SK-N-SH treated with all-trans-retinoic acid at 6 μM for 48 hours (cell line): ENCODE data around the gene CNIH2.

ENCODE experiments used
- ATAC-seq: fragments of 200-7000 bp; cut with Tn5 transposase; 3 replicates; pipeline ENCODE4 v1.9.1; 2020; ENCODE audit warnings: mild to moderate bottlenecking, moderate library complexity
- BACH2 ChIP-seq: fragments of 250-450 bp; sonication (Bioruptor Pico); IDR thresholded peaks from 2 replicates; pipeline ENCODE4 v1.9.0; 2021; ENCODE audit warnings: mild to moderate bottlenecking, borderline replicate concordance
- CREB5 ChIP-seq: fragments of 250-450 bp; sonication (Bioruptor Pico); IDR thresholded peaks from 2 replicates; pipeline ENCODE4 v1.5.1; 2020; ENCODE audit warnings: low read depth, mild to moderate bottlenecking, moderate library complexity
- CSDC2 ChIP-seq: fragments of 250-450 bp; sonication (Bioruptor Pico); IDR thresholded peaks from 2 replicates; pipeline ENCODE4 v1.5.0; 2020; ENCODE audit warnings: mild to moderate bottlenecking, moderate library complexity
- ESRRG ChIP-seq: fragments of 250-450 bp; sonication (Bioruptor Pico); IDR thresholded peaks from 2 replicates; pipeline ENCODE4 v1.6.1; 2021; ENCODE audit warnings: mild to moderate bottlenecking
- GLIS3 ChIP-seq: fragments of 250-450 bp; sonication (Bioruptor Pico); IDR thresholded peaks from 2 replicates; pipeline ENCODE4 v1.5.0; 2020; ENCODE audit warnings: mild to moderate bottlenecking, moderate library complexity
- ISL1 ChIP-seq: fragments of 250-450 bp; sonication (Bioruptor Pico); IDR thresholded peaks from 2 replicates; pipeline ENCODE4 v2.1.2; 2022; ENCODE audit warnings: mild to moderate bottlenecking, moderate library complexity
- OSR1 ChIP-seq: fragments of 250-450 bp; sonication (Bioruptor Pico); IDR thresholded peaks from 2 replicates; pipeline ENCODE4 v1.8.0; 2022; ENCODE audit warnings: moderate library complexity, mild to moderate bottlenecking, inconsistent platforms
- PATZ1 ChIP-seq: fragments of 250-450 bp; sonication (Bioruptor Pico); IDR thresholded peaks from 2 replicates; pipeline ENCODE4 v1.8.0; 2020; ENCODE audit warnings: mild to moderate bottlenecking, moderate library complexity, borderline replicate concordance
- PPARA ChIP-seq: fragments of 250-450 bp; sonication (Bioruptor Pico); IDR thresholded peaks from 2 replicates; pipeline ENCODE4 v1.5.0; 2020; ENCODE audit warnings: mild to moderate bottlenecking, borderline replicate concordance
- RARB ChIP-seq: fragments of 250-450 bp; sonication (Bioruptor Pico); IDR thresholded peaks from 2 replicates; pipeline ENCODE4 v1.8.0; 2021; ENCODE audit warnings: mild to moderate bottlenecking, moderate library complexity
- SNAI2 ChIP-seq: fragments of 250-450 bp; sonication (Bioruptor Pico); IDR thresholded peaks from 2 replicates; pipeline ENCODE4 v1.5.0; 2020; ENCODE audit warnings: mild to moderate bottlenecking, moderate library complexity
- TCF4 ChIP-seq: fragments of 250-450 bp; sonication (Bioruptor Pico); IDR thresholded peaks from 2 replicates; pipeline ENCODE4 v1.8.0; 2021; ENCODE audit warnings: mild to moderate bottlenecking, moderate library complexity, borderline replicate concordance
- TOX ChIP-seq: fragments of 250-450 bp; sonication (Bioruptor Pico); IDR thresholded peaks from 2 replicates; pipeline ENCODE4 v1.8.0; 2021; ENCODE audit warnings: mild to moderate bottlenecking, moderate library complexity, borderline replicate concordance
- TSHZ2 ChIP-seq: fragments of 250-450 bp; sonication (Bioruptor Pico); IDR thresholded peaks from 2 replicates; pipeline ENCODE4 v1.5.0; 2020; ENCODE audit warnings: mild to moderate bottlenecking, moderate library complexity
- ZC3H10 ChIP-seq: fragments of 250-450 bp; sonication (Bioruptor Pico); IDR thresholded peaks from 2 replicates; pipeline ENCODE4 v1.5.1; 2021; ENCODE audit warnings: mild to moderate bottlenecking, moderate library complexity
- ZFP3 ChIP-seq: fragments of 250-450 bp; sonication (Bioruptor Pico); IDR thresholded peaks from 2 replicates; pipeline ENCODE4 v1.5.0; 2020; ENCODE audit warnings: mild to moderate bottlenecking, moderate library complexity
- ZFP30 ChIP-seq: fragments of 450-650 bp; formaldehyde crosslinking; IDR thresholded peaks from 2 replicates; pipeline ENCODE4 v1.5.0; 2022; ENCODE audit warnings: mild to moderate bottlenecking, moderate library complexity
- ZNF565 ChIP-seq: fragments of 450-650 bp; formaldehyde crosslinking; conservative IDR thresholded peaks from 2 replicates; pipeline ENCODE4 v1.5.0; 2020; ENCODE audit warnings: low read depth, mild to moderate bottlenecking, moderate library complexity
- ZNF70 ChIP-seq: fragments of 450-650 bp; formaldehyde crosslinking; IDR thresholded peaks from 2 replicates; pipeline ENCODE4 v1.5.0; 2020; ENCODE audit warnings: mild to moderate bottlenecking, moderate library complexity
- ZNF8 ChIP-seq: fragments of 450-650 bp; formaldehyde crosslinking; IDR thresholded peaks from 2 replicates; pipeline ENCODE4 v1.5.0; 2020; ENCODE audit warnings: mild to moderate bottlenecking, moderate library complexity

CNIH2 gene

GRCh38 chr11:66268952-66269905 lies 8.7 kb upstream of the CNIH2 start:
- ATAC-seq: 0 out of 3 replicates have a peak, but pooled peaks have one; percentile 1
- TF ChIP-seq ZFP3 (CRISPR knock-in tag) (no peak), TSHZ2 (CRISPR knock-in tag) (no peak), OSR1 (CRISPR knock-in tag) (no peak), ZFP30 (CRISPR knock-in tag) (no peak), ZC3H10 (CRISPR knock-in tag) (no peak), SNAI2 (no peak), TOX (CRISPR knock-in tag) (no peak), RARB (CRISPR knock-in tag) (no peak), ZNF70 (CRISPR knock-in tag) (no peak), BACH2 (CRISPR knock-in tag) (no peak), PATZ1 (CRISPR knock-in tag) (no peak), ZNF8 (no peak), ZNF565 (CRISPR knock-in tag) (no peak)

- TF ChIP-seq TCF4 (CRISPR knock-in tag): no peak
- TF ChIP-seq TSHZ2 (CRISPR knock-in tag): no peak
- TF ChIP-seq BACH2 (CRISPR knock-in tag): no peak
- TF ChIP-seq CSDC2: no peak
- ATAC-seq: no peak
Measured at GRCh38 chr11:66271816-66272215, 6.2 kb upstream of the CNIH2 start.

- ATAC-seq: no peak
- no peak for TF ChIP-seq ZFP3 (CRISPR knock-in tag)
- no peak for TF ChIP-seq TCF4 (CRISPR knock-in tag)
- TF ChIP-seq TOX (CRISPR knock-in tag): no peak
- TF ChIP-seq GLIS3: no peak
- TF ChIP-seq PPARA (CRISPR knock-in tag): no peak
- TF ChIP-seq SNAI2: no peak
- TF ChIP-seq RARB (CRISPR knock-in tag): no peak
- no peak for TF ChIP-seq ZNF70 (CRISPR knock-in tag)
- no peak for TF ChIP-seq ZC3H10 (CRISPR knock-in tag)
- no peak for TF ChIP-seq CSDC2
- TF ChIP-seq, all 23 proteins: peak for 0
Measured at GRCh38 chr11:66272596-66272995, 5.4 kb upstream of the CNIH2 start.

- ATAC-seq: no peak
- no peak for TF ChIP-seq OSR1 (CRISPR knock-in tag)
- TF ChIP-seq RARB (CRISPR knock-in tag): no peak
- no peak for TF ChIP-seq SNAI2
- no peak for TF ChIP-seq BACH2 (CRISPR knock-in tag)
- TF ChIP-seq ESRRG (CRISPR knock-in tag): no peak
- no peak for TF ChIP-seq ZFP30 (CRISPR knock-in tag)
- TF ChIP-seq TCF4 (CRISPR knock-in tag): no peak
- no peak for TF ChIP-seq PPARA (CRISPR knock-in tag)
- no peak for TF ChIP-seq CREB5 (CRISPR knock-in tag)
- no peak for TF ChIP-seq ISL1 (CRISPR knock-in tag)
- no peak for TF ChIP-seq ZNF70 (CRISPR knock-in tag)
- TF ChIP-seq TSHZ2 (CRISPR knock-in tag): no peak
- TF ChIP-seq ZFP3 (CRISPR knock-in tag): no peak
Measured at GRCh38 chr11:66274219-66274618, 3.8 kb upstream of the CNIH2 start.
